Stimulated activated effector memory CD8-positive, alpha-beta T cell treated with anti-CD3 and anti-CD28 coated beads, Interleukin-12 subunit alpha, Interleukin-12 subunit beta, amount 100 ng/mL, for 72 hours (primary cell): ENCODE measurements around the gene CAB39.
A peak's percentile ranks its signal among the peaks of the same experiment; 100 is the strongest.
"Not testable (repeated sequence)": the region's sequence is repeated elsewhere in the genome, so short reads cannot be mapped to it uniquely, and the experiment has no call there.

Experiments used
- ATAC-seq: fragments of 150-1000 bp; cut with Tn5 transposase; 2 replicates; pipeline ENCODE4 v1.10.0; 2021
- DNase-seq, 2 donors: peaks; one replicate each; pipeline ENCODE4 v3.0.0; 2021 to 2022; ENCODE audit warnings: low spot score in 2 of 2
- H3K27ac Mint-ChIP-seq: one replicate; pipeline ENCODE4 v1.8.0; 2022; ENCODE audit warnings: mild to moderate bottlenecking, mixed read lengths
- H3K36me3 Mint-ChIP-seq: one replicate; pipeline ENCODE4 v1.8.0; 2022; ENCODE audit warnings: mild to moderate bottlenecking, mixed read lengths
- H3K4me1 Mint-ChIP-seq: one replicate; pipeline ENCODE4 v1.8.0; 2022; ENCODE audit warnings: mixed read lengths
- H3K4me3 Mint-ChIP-seq: one replicate; pipeline ENCODE4 v1.8.0; 2022; ENCODE audit warnings: mild to moderate bottlenecking, mixed read lengths
- H3K9me3 Mint-ChIP-seq: one replicate; pipeline ENCODE4 v1.8.0; 2022; ENCODE audit warnings: mixed read lengths

CAB39 gene

GRCh38 chr2:230695551-230695950, 17.1 kb upstream of the CAB39 start:
- Mint-ChIP-seq H3K27ac (no peak overlapping the region), H3K4me1 (peaks cover 14% of the 10 kb centered on the region), H3K4me3 (no peak overlapping the region), H3K9me3 (no peaks in the 10 kb centered on the region), H3K36me3 (no peaks in the 10 kb centered on the region)
- DNase-seq (no peak), ATAC-seq (no peak)

DNA sequence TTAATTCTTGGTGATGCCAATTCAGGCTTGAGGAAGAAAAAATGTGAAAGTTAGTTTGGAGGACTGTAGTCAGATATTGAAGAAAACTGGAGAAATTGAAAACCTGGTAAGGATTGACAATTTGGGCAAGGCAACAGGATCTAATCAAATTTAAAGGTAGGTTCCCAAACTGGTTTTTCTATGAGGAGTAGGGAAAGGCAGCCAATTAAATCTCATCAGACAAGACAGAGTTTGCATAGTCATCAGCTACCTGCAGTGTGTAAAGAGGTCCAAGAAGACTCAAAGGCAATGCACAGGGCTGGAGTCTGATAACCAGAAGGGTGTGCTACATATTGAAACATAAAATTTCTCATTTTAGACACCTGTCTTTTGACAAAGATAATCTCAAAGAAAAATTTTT, 16.0 kb upstream of the CAB39 start:
- Mint-ChIP-seq H3K27ac (no peak overlapping the region), H3K4me3 (no peak overlapping the region), H3K9me3 (peaks cover under 1% of the 10 kb centered on the region), H3K4me1 (peaks cover 7% of the 10 kb centered on the region), H3K36me3 (no peaks in the 10 kb centered on the region)
- DNase-seq (no peak), ATAC-seq (no peak)

DNA sequence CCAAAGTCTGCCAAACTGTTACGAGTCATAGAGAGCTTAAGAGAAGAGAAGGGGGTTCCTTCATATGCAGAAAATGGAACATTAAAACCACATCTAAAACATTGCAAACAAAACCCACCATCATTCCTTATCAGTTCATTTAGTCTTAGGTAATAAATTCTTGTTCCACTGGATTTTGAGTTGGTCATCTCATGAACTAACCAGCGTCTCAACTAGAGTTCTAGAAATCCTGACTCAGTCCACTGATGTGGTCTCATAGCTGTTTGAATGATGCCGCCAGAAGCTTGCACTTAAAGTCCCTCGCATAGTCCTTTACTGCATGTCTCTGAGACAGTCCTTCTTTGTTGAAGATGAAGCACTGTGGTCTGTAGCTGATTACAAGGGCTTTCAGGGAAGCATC, 15.0 kb upstream of the CAB39 start:
- Mint-ChIP-seq H3K4me1 (peaks cover 7% of the 10 kb centered on the region), H3K27ac (no peak overlapping the region), H3K4me3 (no peak overlapping the region), H3K9me3 (peaks cover 7% of the 10 kb centered on the region), H3K36me3 (no peaks in the 10 kb centered on the region)
- ATAC-seq (no peak), DNase-seq (no peak)

DNA sequence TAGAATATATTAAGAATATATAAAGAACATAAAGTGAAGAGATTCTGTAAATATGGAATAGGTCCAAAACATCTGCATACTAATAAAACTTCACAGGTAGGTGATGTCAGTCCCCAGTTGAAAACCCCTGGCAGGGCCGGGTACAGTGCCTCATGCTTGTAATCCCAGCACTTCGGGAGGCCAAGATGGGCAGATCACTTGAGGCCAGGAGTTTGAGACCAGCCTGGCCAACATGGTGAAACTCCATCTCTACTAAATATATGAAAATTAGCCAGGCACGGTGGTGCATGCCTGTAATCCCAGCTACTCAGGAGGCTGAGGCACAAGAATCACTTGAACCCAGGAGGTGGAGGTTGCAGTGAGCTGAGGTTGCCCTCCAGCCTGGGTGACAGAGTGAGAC, 13.9 kb upstream of the CAB39 start:
- DNase-seq, H3K27ac Mint-ChIP-seq, H3K4me1 Mint-ChIP-seq, ATAC-seq, H3K4me3 Mint-ChIP-seq, H3K9me3 Mint-ChIP-seq, H3K36me3 Mint-ChIP-seq: not testable (repeated sequence)

GRCh38 chr2:230700447-230700846, 12.2 kb upstream of the CAB39 start:
- Mint-ChIP-seq H3K4me1 (no peaks in the 10 kb centered on the region), H3K4me3 (no peak overlapping the region), H3K9me3 (peaks cover 9% of the 10 kb centered on the region), H3K36me3 (no peaks in the 10 kb centered on the region), H3K27ac (no peak overlapping the region)
- DNase-seq, result no peak
- no peak for ATAC-seq

- no peaks in the 10 kb centered on the region for H3K36me3 Mint-ChIP-seq
- H3K27ac Mint-ChIP-seq, result no peak overlapping the region
- no peaks in the 10 kb centered on the region for H3K4me1 Mint-ChIP-seq
- DNase-seq (no peak), ATAC-seq (no peak)
- H3K4me3 Mint-ChIP-seq, result no peak overlapping the region
- H3K9me3 Mint-ChIP-seq, result peaks cover 9% of the 10 kb centered on the region
These were observed 11.3 kb upstream of the CAB39 start for GRCh38 chr2:230701308-230701707.

GRCh38 chr2:230702457-230702856, 10.2 kb upstream of the CAB39 start:
- not testable (repeated sequence) for H3K9me3 Mint-ChIP-seq, H3K27ac Mint-ChIP-seq, H3K4me1 Mint-ChIP-seq, H3K4me3 Mint-ChIP-seq, ATAC-seq, H3K36me3 Mint-ChIP-seq, DNase-seq

DNA sequence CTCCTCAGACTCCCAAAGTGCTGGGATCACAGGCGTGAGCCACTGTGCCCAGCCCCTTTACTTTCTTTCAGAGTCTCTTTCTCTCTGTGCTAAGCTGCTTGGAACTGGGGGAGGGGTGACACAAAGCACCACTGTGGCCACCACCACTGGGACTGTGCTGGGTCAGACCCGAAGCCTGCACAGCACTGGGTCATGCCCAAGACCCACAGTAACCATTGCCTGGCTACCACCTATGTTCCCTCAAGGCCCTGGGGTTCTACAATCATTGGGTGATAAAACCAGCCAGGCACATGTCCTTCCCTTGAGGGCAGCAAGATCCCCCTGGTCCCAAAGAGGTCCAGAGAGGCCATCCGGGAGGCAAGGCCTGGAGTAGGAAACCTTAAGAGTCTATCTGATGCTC, 9.1 kb upstream of the CAB39 start:
- Mint-ChIP-seq H3K4me3 (no peak overlapping the region), H3K27ac (no peak overlapping the region), H3K9me3 (peaks cover 9% of the 10 kb centered on the region), H3K4me1 (peaks cover 9% of the 10 kb centered on the region), H3K36me3 (no peaks in the 10 kb centered on the region)
- DNase-seq (no peak), ATAC-seq (no peak)

GRCh38 chr2:230706053-230706521, 6.6 kb upstream of the CAB39 start:
- DNase-seq, result no peak
- Mint-ChIP-seq H3K4me1 (peaks cover 11% of the 10 kb centered on the region), H3K4me3 (no peak overlapping the region), H3K27ac (no peak overlapping the region), H3K36me3 (no peaks in the 10 kb centered on the region), H3K9me3 (peaks cover 9% of the 10 kb centered on the region)
- ATAC-seq, result no peak

GRCh38 chr2:230706966-230707365, 5.7 kb upstream of the CAB39 start:
- DNase-seq (no peak), ATAC-seq (no peak)
- H3K4me3 Mint-ChIP-seq, result no peak overlapping the region
- peaks cover 6% of the 10 kb centered on the region for H3K9me3 Mint-ChIP-seq
- no peak overlapping the region for H3K27ac Mint-ChIP-seq
- no peaks in the 10 kb centered on the region for H3K36me3 Mint-ChIP-seq
- peaks cover 11% of the 10 kb centered on the region for H3K4me1 Mint-ChIP-seq

DNA sequence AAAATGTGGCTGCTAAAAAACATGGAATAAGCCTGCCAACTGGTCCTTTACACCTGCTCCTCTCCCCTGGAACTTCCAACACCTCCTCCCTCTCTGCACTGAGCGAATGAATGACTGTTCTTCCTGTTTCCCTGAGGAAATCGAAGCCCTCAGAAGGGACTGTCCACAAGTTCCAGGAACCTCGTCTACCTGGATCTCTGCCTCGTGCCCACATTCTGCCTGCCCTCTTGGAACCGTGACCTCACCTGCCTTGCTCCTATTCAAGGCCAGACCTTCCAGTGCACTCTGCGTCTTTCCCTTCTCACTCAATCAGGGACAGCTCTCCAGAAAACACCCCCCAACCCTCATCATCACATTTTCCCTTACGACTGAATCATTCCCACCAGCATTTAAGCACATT, 4.4 kb upstream of the CAB39 start:
- Mint-ChIP-seq H3K36me3 (peaks cover 6% of the 10 kb centered on the region), H3K4me3 (no peak overlapping the region), H3K4me1 (peaks cover 18% of the 10 kb centered on the region), H3K9me3 (no peaks in the 10 kb centered on the region), H3K27ac (peak overlapping the region; percentile 21)
- ATAC-seq (no peak), DNase-seq (no peak)

GRCh38 chr2:230711224-230711623, 1.4 kb upstream of the CAB39 start:
- Mint-ChIP-seq H3K27ac (peak overlapping the region; percentile 94), H3K4me3 (peak overlapping the region; percentile 93), H3K9me3 (no peaks in the 10 kb centered on the region), H3K4me1 (peaks cover 31% of the 10 kb centered on the region), H3K36me3 (peaks cover 33% of the 10 kb centered on the region)
- DNase-seq, result no peak
- ATAC-seq, result no peak

GRCh38 chr2:230713331-230714135, 891 bp downstream of the CAB39 start:
- Mint-ChIP-seq H3K36me3 (peaks cover 46% of the 10 kb centered on the region), H3K4me1 (peaks cover 37% of the 10 kb centered on the region)

GRCh38 chr2:230714136-230714480, 1.5 kb downstream of the CAB39 start:
- peaks cover 49% of the 10 kb centered on the region for H3K36me3 Mint-ChIP-seq
- peak; percentile 73 for ATAC-seq
- H3K27ac Mint-ChIP-seq, result peak overlapping the region; percentile 89
- DNase-seq, result peak in 1 of 2 donors; percentile 59
- peaks cover 41% of the 10 kb centered on the region for H3K4me1 Mint-ChIP-seq
- H3K4me3 Mint-ChIP-seq, result peak overlapping the region; percentile 93
- no peaks in the 10 kb centered on the region for H3K9me3 Mint-ChIP-seq

More at GRCh38 chr2:230713331-230714135, 891 bp downstream of the CAB39 start:
- Mint-ChIP-seq H3K9me3 (no peaks in the 10 kb centered on the region), H3K27ac (peak overlapping the region; percentile 89), H3K4me3 (peak overlapping the region; percentile 93)
- ATAC-seq, result peak; percentile 53
- DNase-seq, result peak; percentile 18 to 76

GRCh38 chr2:230715201-230715600, 2.6 kb downstream of the CAB39 start:
- Mint-ChIP-seq H3K4me3 (peak overlapping the region; percentile 93), H3K4me1 (peaks cover 52% of the 10 kb centered on the region), H3K9me3 (no peaks in the 10 kb centered on the region), H3K27ac (peak overlapping the region; percentile 86), H3K36me3 (peaks cover 52% of the 10 kb centered on the region)
- no peak for ATAC-seq
- no peak for DNase-seq

GRCh38 chr2:230716588-230716987, 3.9 kb downstream of the CAB39 start:
- no peaks in the 10 kb centered on the region for H3K9me3 Mint-ChIP-seq
- peaks cover 66% of the 10 kb centered on the region for H3K36me3 Mint-ChIP-seq
- H3K27ac Mint-ChIP-seq, result no peak overlapping the region

More at GRCh38 chr2:230716588-230716987, 3.9 kb downstream of the CAB39 start:
- Mint-ChIP-seq H3K4me3 (no peak overlapping the region), H3K4me1 (peaks cover 58% of the 10 kb centered on the region)
- ATAC-seq (no peak), DNase-seq (no peak)
